Fibroblast of mammary gland (primary cell): ENCODE results near the gene ADGRD1.
"Not testable (repeated sequence)": the region's sequence is repeated elsewhere in the genome, so short reads cannot be mapped to it uniquely, and the experiment has no call there.

Source experiments
- DNase-seq: peaks from one replicate; pipeline ENCODE4 v3.0.0-alpha.2; 2010; ENCODE audit warnings: low read depth
- H3K4me3 ChIP-seq: 2 replicates; pipeline ENCODE4 v1.5.1; 2011; ENCODE audit warnings: low read depth, mild to moderate bottlenecking, low read length, moderate library complexity; ENCODE audit not compliant: control insufficient read depth
- CTCF ChIP-seq: conservative IDR thresholded peaks from 2 replicates; pipeline ENCODE4 v1.5.1; 2011; ENCODE audit warnings: low read depth, low read length, inconsistent platforms; ENCODE audit not compliant: control insufficient read depth, insufficient read depth

The ADGRD1 gene

GRCh38 chr12:130994821-130995375 is 41.2 kb downstream of the ADGRD1 start:
- no peak for TF ChIP-seq CTCF

GRCh38 chr12:130995386-130995969 is 41.8 kb downstream of the ADGRD1 start:
- not testable (repeated sequence) for H3K4me3 ChIP-seq, DNase-seq

More at GRCh38 chr12:130994821-130995375, 41.2 kb downstream of the ADGRD1 start:
- no peak overlapping the region for H3K4me3 ChIP-seq
- DNase-seq, result no peak

- no peak for TF ChIP-seq CTCF
- H3K4me3 ChIP-seq, result no peak overlapping the region
- no peak for DNase-seq
These were observed 44.4 kb downstream of the ADGRD1 start for GRCh38 chr12:130998136-130998535.

- no peak overlapping the region for H3K4me3 ChIP-seq
- no peak for TF ChIP-seq CTCF
- DNase-seq, result no peak
These were observed 46.3 kb downstream of the ADGRD1 start for GRCh38 chr12:131000000-131000486.

- no peak for DNase-seq
- H3K4me3 ChIP-seq, result no peak overlapping the region
- TF ChIP-seq CTCF, result no peak
These were observed 47.8 kb downstream of the ADGRD1 start for GRCh38 chr12:131001493-131001892.

GRCh38 chr12:131002216-131002631 is 48.5 kb downstream of the ADGRD1 start:
- H3K4me3 ChIP-seq, result no peak overlapping the region
- no peak for TF ChIP-seq CTCF
- no peak for DNase-seq

GRCh38 chr12:131003036-131003715 is 49.5 kb downstream of the ADGRD1 start:
- no peak for DNase-seq
- H3K4me3 ChIP-seq, result no peak overlapping the region
- no peak for TF ChIP-seq CTCF
